NCI-H2107 treated with DMSO at 0.1 percent for 48 hours (cell line): Measurements from ENCODE around the gene IPMK.
"Not testable (repeated sequence)": the region's sequence is repeated elsewhere in the genome, so short reads cannot be mapped to it uniquely, and the experiment has no call there.

Source experiments
- DNase-seq: peaks from one replicate; lab custom pipeline; 2025; ENCODE audit not compliant: unreplicated experiment; lab: John Stamatoyannopoulos, UW

Gene IPMK

DNA sequence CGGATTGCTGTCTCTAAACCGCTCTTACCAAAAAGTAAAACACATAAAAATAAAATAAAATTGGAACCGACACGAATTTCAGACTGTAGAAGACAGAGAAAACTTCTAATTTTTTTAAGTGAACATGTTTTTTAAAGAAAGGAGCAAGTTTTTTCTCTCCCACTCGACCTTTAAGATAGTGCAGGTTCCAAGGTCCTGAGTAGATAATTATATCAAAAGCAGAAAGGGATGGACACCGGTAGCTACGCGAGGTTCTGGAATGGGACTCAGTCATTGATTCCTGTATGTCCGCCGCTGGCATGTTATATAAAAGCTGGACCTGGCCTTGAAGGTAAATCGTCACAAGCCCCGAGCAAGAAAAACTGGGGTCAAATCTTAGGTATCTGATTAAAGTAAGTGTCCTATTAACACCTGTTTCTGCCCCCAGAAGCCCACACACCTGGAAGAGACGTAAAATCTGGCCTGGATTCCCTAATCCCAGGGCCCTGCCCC lies 806 bp upstream of the IPMK start:
- DNase-seq: no peak

DNA sequence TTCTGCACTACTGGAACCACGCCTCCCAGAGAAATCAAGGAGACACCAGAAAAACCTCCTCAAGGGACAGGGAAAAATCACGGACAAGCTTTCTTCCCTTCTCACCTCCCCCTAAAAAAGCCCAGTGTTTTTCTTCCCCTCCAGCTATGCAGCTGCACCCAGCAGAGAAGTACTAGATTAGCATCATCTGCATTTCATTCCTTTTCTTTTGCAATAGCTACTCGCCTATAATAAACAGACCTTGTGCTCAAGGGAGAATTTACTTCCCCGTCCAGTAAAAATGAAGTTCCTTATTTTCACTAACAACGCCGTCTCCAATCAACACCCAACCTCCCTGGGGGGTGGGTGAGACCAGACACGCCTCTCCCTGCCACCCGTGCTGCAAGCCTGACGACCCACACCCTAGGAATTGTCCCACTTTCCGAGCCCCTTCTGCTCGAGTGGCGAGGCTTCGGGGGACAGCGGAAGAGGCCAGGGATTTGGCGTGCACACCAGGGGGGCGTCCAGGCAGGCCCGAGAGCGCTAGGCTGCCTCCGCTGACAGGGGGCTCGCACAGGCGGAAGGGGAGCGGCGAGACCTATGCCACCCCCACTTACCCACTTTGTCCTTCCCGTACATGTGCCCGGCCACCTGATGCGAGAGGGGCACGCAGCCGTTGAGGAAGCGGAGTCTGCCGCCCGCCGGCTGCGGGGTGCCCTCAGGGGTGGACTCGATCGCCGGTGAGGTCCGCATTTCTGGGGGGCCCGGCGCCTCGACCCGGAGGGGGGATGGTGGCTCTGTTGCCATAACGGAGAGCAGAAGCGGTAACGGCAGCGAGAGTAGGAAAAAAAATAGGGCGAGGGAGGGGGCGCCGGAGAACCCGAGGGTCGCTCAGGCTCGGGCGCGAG lies 625 bp downstream of the IPMK start:
- DNase-seq: no peak

DNA sequence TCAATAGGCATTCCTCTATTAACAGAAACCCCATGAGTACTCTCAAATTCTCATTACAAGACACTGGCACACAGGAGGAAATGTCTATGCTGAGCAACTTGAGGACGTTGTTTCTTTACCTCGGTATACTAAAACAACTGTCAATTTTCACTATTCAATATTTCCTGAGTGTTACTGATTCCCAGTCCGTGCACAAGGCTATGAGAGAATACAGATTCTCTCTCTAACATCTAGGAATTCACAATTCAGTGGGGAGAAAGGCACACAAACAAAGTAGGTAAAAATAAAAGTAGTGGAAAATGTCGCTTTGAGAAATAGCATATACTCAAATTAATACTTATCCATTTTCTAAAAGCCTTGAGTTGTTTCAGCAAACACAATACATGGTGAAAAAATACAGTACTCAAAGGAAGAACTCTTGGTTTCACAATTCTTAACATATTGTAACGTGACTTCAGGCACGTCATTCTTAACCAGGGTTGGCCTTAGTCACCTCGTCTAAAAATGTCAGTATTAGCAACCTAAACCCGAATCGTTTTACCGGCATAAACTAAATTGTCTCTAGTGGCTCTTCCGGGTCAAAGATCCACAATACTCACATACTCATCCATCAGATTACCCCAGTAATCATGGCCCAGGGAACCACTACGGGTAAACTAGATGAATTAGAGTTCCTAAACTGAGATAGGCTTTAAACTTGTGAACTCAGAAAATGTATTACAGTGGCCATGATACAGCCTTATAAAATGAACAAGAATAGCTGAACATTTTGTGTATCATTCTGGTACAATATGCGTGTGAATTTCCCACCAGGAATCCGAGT lies 1.5 kb downstream of the IPMK start:
- DNase-seq: no peak

DNA sequence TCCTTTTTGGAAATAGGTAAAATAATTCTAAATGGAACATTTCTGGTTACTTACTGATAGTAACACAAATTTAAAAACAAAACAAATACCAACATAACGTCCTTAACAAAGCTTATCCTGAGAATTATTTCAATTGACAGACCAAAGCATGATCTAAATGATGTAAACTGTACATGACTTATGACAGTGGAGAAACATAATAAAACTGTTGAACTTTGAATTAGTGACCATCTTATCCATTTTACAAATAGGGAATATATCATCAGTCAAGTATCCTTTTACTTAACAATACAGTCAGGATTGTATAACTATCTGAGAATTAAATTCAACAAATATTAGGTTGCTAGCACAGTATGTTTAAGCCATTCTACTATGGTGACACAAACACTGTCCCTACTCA lies 2.4 kb downstream of the IPMK start:
- no peak for DNase-seq

DNA sequence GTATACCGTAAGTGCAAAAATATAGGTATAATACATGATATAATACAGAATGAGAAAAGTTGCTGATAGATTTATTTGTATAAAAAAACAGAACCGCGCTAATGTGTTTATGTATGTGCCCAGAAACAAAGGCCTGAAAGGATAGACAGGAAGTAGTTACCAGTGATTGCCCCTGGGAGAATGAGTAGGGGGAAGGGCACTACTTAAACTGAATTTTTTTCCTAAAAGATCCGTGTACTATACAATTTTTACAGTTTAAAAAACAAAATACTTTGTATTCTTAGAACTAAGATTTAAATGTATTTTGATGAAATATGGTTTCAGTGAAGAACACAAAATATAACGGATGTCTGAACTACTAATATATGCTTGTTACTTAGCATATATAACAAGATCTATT lies 2.9 kb downstream of the IPMK start:
- DNase-seq: no peak

DNA sequence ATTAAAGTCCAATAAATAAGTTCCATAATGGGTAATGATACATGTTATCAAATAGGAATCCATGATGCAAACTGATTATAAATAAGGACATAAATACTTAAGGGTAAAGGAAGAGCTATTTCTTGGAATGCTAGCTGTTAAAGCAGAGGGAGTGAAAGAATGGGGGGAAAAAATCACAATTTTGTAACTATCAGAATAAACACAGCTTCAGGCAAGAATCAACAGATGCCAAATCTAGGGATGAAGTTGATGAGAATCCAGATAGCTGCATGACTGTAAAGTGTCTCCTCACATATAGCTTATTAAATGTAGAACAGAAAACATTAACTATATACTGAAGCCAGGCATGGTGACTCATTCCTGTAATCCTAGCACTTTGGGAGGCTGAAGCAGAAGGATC lies 4.9 kb downstream of the IPMK start:
- no peak for DNase-seq

DNA sequence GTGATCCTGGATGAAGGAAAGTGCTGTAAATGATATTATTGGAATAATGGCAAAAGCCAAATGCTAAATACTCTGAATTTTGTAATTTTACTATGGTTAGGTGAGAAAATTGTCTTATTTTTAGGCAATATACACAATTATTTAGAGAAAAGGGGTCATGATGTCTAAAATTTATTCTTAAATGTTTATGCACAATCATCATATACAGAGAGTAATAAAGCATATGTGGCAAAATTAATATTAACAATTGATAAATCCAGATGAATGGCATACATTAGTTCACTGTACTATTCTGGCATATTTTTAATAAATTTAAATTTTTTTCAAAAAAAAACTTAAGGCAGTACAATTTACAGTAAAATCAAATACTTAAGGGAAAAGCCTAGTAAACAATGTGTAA lies 7.4 kb downstream of the IPMK start:
- DNase-seq: no peak

DNA sequence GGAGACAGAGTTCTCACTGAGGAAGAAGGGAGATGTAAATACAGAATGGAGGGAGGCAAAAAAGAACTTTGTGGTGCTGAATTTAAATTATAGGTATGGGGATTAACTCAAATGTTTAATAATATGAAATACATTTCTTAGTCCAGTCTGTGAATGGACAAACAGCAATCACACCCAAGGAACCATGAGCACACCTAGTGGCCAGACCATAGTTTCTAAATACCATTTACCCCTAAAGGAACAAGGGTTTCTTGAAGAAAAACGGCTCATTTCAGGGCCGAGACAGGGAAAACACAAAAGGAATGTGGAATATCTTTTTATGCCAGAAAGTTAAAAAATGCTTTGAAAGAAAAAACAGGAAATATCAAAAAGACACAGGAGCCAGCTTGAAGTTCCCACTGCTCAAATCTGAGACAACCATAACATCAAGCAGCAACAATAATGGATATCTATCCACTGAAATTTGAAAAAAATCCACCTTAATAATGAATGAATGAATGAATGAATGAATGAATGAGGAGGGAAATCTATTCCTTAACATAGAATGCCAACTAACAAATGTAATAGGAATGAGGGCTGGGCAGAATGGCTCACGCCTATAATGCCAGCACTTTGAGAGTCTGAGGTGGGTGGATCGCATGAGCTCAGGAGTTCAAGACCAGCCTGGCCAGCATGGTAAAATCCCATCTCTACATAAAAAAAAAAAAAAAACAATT lies 8.6 kb downstream of the IPMK start:
- DNase-seq: no peak

DNA sequence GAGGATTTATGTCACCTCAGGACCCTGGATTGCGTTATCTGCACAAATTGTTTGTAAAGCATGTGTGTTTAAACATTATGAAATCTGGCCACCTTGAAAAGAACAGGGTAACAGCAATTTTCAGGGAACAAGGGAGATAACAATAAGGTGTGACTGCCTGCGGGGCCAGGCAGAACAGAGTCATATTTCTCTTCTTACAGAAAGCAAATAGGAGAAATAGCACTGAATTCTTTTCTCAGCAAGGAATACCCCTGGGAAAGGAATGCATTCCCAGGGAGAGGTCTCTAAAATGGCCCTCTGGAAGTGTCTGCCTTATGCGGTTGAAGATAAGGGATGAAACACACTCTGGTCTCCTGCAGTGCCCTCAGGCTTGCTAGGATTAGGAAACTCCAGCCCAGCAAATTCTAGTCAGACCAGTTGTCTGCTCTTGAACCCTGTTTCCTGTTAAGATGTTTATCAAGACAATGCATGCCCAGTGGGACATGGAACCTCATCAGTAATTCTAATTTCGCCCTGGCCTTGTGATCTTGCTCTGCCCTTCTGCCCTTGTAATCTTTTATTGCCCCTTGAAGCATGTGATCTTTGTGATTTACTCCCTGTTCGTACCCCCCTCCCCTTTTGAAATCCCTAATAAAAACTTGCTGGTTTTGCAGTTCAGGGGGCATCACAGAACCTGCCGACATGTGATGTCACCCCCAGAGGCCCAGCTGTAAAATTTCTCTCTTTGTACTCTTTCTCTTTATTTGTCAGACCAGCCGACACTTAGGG lies 11.5 kb downstream of the IPMK start:
- not testable (repeated sequence) for DNase-seq

DNA sequence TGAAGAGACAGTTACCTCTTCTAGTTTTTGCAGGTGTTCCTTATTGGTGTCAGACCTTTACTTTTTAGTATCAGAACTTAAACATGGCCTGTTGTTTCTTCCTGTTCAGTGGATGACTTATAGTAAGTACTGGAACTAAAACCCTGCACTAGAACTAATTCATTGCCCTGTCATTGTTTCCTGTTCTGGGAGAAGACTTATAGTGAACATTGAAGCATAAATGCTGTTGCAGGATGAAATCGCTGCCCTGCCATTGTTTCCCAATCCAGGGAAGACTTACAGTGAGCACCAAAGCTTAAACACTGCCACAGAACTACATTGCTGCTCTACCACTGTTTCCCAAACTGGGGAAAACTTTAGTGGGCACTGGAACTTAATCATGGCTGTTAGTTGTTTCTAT lies 13.1 kb downstream of the IPMK start:
- no peak for DNase-seq

DNA sequence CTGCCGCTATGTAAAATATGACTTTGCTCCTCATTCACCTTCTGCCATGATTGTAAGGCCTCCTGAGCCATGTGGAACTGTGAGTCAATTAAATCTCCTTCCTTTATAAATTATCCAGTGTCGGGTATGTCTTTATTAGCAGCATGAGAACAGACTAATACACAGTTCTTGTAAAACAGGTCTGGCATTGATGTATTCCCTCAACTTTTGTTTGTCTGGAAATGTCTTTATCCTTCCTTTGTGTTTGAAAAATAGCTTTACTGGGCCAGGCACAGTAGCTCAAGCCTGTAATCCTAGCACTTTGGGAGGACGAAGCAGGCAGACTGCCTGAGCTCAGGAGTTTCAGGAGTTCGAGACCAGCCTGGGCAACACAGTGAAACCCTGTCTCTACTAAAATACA lies 14.5 kb downstream of the IPMK start:
- DNase-seq: no peak

DNA sequence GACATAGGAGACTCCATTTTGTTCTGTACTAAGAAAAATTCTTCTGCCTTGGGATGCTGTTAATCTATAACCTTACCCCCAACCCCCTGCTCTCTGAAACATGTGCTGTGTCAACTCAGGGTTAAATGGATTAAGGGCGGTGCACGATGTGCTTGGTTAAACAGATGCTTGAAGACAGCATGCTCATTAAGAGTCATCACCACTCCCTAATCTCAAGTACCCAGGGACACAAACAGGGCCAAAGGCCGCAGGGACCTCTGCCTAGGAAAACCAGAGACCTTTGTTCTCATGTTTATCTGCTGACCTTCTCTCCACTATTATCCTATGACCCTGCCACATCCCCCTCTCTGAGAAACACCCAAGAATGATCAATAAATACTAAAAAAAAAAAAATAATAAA lies 23.0 kb downstream of the IPMK start:
- not testable (repeated sequence) for DNase-seq

DNA sequence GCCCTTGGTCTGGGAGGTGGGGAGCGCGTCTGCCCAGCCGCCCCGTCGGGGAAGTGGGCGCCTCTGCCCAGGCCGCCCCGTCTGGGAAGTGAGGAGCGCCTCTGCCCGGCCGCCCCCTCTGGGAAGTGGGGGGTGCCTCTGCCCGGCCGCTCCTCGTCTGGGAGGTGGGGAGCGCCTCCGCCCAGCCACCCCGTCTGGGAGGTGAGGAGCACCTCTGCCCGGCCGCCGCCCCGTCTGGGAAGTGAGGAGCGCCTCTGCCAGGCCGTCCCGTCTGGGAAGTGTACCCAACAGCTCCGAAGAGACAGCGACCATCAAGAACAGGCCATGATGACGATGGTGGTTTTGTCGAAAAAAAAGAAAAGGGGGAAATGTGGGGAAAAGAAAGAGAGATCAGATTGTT lies 23.5 kb downstream of the IPMK start:
- not testable (repeated sequence) for DNase-seq

DNA sequence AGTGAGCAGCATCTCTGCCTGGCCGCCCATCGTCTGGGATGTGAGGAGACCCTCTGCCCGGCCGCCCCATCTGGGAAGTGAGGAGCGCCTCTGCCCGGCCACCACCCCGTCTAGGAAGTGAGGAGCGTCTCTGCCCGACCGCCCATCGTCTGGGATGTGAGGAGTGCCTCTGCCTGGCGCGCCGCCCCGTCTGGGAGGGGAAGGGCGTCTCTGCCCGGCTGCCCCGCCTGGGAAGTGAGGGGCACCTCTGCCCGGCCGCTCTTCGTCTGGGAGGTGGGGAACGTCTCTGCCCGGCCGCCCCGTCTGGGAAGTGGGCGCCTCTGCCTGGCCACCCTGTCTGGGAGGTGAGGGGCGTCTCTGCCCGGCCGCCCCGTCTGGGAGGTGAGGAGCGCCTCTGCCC lies 23.9 kb downstream of the IPMK start:
- DNase-seq: not testable (repeated sequence)

DNA sequence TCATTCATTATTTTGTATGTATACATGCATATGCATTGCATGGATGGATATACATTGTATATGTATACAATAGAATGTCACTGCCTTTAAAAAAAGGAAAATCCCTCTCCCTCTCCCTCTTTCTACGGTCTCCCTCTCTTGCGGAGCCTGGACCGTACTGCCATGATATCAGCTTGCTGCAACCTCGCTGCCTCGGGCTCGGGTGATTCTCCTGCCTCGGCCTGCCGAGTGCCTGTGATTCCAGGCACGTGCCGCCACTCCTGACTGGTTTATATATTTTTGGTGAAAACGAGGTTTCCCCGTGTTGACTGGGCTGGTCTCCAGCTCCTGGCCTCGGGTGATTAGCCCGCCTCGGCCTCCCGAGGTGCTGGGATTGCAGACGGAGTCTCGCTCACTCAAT lies 24.4 kb downstream of the IPMK start:
- no peak for DNase-seq

DNA sequence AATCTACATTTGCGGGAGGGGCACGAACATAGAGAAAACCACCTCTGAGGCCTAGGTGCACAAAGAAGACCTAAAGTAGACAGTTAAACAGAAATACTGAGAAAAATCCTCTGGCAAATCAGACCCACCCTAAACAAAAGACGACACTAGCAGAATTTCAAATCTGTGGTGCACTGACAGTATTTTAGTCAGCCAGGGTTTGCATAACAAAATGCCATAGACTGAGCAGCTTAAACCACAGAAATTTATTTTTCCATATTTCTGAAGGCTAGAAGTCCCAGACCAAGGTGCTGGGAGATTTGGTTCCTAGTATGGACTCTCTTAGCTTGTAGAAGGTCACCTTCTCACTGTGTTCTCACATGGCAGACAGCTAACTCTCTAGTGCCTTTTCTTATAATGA lies 26.3 kb downstream of the IPMK start:
- DNase-seq: no peak

DNA sequence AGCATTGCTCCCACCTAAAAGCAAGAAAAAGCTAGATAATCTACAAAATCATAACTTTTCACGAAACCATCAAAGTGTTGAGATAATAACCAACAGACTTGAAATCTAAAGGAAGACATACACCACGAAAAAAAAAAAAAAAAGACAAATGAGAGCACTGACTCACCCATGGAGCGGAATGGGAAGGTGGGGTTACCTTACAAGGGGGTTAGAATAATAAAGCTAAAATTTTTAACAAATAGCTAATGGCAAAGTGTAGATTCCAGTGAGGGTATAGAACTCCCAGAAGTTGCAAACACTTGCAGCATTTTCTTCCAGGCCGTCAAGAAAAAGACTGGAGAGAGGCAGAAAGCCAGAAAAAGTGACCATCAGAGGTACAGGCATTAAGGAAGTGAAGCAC lies 27.2 kb downstream of the IPMK start:
- no peak for DNase-seq

DNA sequence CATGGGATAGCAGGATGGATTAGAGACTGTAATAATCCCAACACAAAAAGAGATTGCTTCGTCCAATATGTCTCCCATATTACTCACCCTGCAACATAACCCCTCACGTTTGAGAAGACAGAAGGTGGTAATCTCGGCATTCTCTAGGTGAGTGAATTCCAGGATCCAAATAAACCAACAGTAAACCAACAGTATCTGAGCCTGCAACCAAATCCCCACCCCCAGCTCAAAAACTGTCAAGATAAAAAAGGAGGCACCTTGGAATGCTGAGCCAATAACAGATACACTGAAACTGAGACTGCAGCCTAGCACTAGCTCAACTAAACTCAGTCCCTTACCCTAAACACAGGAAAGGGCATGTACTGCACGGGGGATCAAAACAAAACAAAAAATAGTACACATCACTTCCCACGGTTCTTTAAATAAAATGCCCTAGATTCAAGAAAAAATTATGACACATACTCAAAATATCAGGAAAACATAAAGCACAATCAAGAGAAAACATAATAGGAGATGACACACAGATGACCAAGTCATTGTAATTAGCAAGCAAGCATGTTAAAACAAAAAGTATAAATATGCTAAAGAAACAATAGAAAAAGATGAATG lies 28.0 kb downstream of the IPMK start:
- no peak for DNase-seq

DNA sequence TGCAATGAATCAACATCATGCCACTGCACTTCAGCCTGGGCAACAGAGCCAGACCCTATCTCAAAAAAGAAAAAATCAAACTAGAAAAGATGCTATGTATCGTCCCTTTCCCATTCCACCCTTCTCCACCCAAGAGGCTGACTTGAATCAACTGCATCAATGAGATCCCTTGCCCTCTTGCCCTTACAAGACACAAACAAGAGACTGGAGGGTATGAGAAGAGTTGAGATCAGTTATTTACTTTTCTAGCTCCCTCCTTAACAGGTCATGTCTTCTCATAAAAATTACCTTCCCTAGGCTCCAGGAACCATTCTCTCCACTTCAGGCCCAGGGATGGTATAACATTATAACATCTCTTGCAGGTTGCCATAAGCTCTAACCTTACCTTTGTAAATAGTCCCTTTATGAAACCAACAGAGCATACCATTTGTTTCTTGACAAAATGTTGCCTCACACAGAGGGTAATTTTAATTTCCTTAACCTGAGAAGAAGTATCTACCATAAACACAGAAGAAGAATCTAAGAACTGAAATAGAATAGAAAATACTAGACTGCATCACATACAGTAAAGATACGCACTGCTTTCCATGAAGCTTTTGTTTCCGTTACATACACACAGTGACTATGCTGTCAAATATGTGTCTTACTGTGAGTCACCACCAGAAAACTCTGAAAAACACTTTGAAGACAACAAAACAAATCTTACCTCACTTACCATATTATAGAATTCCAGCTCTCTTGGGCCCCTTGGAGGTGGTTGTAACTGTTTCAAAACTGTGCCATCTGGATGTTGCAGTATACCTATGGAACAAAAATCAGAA lies 30.5 kb downstream of the IPMK start:
- DNase-seq: no peak
